HG02870 (cell line): ENCODE measurements around the gene MACROD2.

Experiments
- ATAC-seq: cut with Tn5 transposase; IDR thresholded peaks from one replicate; pipeline ENCODE4 v1.9.1; 2021; ENCODE audit warnings: mild to moderate bottlenecking, moderate library complexity; ENCODE audit not compliant: unreplicated experiment

The MACROD2 gene

DNA sequence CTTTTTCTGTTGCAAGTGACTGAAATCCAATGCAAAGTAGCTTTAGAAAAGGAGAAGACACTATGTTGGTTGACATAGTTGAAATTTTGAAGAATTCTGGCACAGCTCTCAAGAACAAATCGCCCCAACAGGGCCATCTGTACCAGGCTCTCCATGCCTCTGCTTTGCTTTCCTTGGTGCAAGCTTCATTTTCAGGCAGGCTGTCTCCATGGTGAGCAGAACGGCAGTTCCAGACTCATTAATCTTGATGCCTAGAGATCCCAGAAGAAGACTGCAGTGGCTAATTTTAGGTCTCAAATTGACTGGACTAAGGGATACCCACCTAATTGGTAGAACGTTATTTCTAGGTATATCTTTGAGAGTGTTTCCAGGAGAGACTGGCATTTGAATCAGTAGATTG, 1292.8 kb downstream of the MACROD2 start:
- no peak for ATAC-seq

GRCh38 chr20:15289337-15289736, 1294.0 kb downstream of the MACROD2 start:
- ATAC-seq: no peak

DNA sequence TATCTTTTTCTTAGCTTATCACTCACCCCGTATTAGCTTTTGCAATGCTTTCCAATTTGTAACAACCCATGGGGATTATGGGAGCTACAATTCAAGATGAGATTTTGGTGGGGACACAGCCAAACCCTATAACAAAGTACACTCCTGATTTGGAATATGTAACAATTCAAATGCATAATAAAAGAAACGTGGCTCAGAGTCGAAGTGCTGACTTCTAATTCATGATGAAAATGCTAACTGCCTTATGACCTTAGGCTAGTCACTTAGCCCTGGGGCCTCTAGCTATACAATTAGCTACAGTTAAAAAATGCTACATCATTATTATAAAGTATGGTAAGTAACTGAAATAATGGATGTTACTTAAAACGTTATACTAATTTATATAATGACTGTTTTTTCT, 1297.1 kb downstream of the MACROD2 start:
- no peak for ATAC-seq

- ATAC-seq: no peak
Measured at GRCh38 chr20:15296422-15296821, 1301.1 kb downstream of the MACROD2 start.

DNA sequence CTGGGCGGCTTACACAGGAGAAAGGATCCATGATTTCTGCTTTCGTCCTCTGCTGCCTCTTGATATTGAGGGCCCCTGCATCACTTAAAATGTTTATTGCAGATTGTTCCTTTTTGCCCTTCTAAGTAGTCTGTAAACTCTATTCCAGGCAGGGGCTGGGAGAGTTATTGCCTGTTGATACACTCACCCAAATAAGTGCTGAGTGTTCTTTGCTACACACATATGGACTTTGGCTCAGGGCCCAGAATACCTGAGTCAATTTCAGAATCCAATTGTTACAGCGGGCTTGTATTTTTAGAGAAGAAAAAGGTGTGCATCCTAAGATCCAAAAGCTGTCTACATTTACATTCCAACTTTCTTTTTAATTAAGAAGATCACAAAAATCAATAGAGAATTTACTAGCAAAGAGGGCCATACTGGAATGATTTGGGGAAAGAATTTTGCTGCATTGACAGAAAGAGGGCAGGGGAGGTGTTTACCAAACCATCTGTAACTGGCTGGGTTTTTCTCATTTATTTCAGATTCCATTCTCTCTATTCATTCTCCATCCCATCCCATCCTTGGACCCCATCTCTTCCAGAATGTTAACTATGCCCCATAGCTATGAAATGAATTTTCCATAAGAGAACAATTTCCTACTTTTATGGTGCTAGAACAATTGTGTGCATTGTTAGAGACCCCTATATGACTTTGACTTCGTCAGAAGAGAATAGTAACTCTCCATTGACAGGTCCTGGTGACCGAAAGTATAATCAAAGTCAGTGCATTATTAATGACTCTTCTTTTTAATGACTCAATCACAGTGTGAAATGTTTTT, 1302.0 kb downstream of the MACROD2 start:
- ATAC-seq: no peak

- no peak for ATAC-seq
Measured at GRCh38 chr20:15302075-15302474, 1306.8 kb downstream of the MACROD2 start.

DNA sequence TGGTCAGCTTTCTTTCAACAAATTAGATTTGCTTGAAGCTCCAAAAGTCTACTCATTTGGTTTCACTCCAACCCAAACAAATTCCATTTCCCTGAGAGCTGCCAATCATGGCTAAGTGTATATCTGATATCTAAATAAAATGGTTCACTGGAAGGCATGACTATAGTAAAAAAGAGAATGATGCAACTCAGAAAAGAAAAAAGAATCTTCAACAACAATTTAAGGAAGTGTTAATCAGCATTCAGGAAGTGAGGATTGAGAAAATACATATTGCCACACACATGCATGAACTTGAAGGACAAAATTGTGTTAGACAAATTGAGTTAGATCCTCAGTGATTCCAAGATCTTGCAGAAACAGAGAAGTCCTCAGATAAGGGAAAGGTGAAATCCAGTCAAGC, 1315.0 kb downstream of the MACROD2 start:
- ATAC-seq: no peak

- no peak for ATAC-seq
Measured at GRCh38 chr20:15316556-15316955, 1321.2 kb downstream of the MACROD2 start.

DNA sequence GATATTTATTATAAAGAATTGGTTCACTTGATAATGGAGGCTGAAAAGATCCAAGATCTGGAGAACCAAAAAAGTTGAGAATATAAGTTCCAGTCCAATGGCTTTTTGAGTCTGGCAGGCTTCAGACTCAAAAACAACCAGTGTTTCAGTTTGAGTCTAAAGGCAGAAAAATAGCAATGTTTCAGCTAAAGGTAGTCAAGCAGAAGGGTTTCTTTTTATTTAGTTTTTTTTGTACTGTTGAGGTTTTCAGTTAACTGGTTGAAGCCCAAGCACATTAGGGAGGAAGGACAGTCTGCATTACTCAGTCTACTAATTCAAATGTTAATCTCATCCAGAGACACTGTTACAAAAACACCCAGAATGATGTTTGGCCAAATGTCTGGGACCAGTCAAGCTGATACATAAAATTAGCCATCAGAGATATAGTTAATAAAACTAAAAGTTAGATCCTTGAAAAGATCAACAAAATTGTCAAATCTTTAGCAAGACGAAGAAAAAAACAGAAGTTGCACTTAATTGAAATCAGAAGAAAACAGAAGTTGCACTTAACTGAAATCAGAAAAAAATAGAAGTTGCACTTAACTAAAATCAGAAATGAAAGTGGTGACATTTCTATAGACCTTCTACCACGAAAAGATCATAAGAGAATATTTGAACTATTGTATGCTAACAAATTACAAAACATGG, 1322.4 kb downstream of the MACROD2 start:
- ATAC-seq: peak; percentile 83

DNA sequence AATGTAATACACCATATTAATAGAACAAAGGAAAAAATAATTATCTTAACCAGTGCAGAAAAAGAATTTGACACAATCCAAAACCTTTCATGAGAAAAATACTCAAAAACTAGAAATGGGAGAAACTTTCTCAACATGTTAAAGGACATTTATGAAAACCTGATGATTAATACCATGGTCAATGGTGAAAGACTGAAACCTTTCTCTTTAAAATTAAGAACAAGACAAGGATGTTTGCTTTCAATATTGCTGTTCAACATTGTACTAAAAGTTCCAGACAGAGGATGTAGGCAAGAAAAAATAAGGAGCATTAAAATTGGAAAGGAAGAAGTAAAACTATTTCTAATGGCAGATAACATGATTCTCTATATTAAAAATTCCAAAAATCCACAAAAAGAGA, 1323.4 kb downstream of the MACROD2 start:
- peak; percentile 39 for ATAC-seq

DNA sequence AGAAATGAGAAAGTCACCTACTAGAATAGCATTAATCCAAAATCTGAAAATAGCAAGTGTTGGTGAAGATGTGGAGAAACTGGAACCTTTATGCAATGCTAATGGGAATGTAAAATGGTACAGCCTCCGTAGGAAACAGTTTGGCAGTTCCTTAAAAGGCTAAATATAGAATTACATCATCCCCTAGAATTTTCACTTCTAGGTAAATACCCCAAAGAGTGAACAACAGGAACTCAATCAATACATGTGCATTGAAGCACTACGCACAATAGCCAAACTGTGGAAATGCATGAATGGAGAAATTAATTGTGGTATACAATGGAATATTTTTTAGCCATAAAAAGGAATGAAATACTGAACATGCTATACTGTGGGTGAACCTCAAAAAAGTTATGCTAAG, 1324.1 kb downstream of the MACROD2 start:
- ATAC-seq: no peak

DNA sequence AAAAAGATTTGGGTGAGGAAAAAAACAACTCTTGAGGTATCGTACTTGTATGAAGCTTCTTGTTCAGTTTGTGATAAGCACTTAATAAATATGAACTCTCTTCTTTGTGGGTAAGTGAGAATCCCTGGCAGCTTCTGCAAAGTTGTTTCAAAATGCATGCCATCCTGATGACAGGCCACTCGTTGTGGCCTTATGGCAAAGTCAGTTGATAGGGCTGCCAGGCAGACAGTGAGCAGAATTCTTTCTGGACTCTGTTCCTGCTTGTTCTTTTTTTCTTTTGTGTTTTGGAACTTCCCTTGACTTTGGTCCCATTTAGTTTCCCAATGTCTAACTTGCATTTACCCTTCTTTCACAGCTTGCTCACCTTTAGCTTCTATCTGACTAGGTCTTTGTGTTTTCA, 1325.6 kb downstream of the MACROD2 start:
- no peak for ATAC-seq

- ATAC-seq: no peak
Measured at GRCh38 chr20:15327123-15327522, 1331.8 kb downstream of the MACROD2 start.

DNA sequence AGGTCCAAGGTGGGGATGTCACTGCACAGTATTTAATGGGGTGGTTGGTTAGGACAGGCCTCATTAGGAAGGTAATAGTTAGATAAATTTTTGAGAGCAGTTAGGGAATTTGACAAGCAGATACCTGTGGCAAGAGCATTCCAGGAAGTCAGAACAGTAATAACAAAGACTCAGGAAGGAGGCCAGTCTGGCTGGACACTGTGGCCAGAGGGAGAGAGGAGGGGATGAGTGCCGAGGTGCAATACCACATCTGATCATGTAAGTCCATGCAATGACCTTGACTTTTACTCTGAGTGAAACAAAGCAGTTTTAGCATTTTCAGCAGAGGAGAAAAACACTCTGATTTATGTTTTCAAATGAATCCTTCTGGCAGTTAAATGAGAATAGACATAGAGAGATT, 1332.8 kb downstream of the MACROD2 start:
- no peak for ATAC-seq

- peak; percentile 78 for ATAC-seq
Measured at GRCh38 chr20:15332711-15333160, 1337.4 kb downstream of the MACROD2 start.

DNA sequence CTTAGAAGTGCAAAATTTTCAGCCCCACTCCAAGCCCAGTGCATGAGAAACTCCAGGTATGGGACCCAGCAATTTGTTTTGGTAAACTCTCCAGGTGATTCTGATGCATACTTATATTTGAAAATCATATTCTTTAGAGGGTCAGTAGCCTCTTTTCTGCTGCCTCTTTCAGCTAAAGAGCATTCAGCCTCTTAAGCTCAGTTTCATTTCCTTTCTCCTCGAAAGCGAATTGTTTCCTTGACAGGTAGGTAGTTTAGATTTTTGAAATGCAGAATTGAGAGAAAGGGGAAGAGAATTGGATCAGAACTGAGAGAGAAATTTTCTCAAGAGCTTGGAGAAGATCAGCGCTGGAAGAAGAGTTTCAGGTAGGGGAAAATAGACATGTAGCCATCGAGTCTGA, 1337.9 kb downstream of the MACROD2 start:
- ATAC-seq: peak; percentile 16

DNA sequence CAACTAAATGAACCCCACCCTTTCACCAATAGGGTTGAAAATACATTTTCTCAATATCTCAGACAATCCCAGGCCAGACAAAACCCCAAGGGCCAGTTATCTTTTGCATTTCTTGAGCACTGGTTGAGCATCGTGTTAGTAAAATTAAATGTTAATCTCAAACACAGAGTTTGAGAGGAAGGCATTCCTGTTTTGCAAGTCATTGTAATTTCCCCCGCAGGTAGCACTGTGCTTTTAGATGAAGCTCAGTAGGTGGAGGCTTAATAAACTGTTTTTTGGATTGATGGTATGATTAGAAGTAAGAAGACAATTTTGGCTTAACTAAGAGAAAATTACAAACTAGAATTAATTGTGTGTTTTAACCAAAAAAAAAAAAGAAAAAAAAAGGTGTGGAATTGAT, 1340.7 kb downstream of the MACROD2 start:
- ATAC-seq: no peak

GRCh38 chr20:15336536-15336935, 1341.2 kb downstream of the MACROD2 start:
- no peak for ATAC-seq

DNA sequence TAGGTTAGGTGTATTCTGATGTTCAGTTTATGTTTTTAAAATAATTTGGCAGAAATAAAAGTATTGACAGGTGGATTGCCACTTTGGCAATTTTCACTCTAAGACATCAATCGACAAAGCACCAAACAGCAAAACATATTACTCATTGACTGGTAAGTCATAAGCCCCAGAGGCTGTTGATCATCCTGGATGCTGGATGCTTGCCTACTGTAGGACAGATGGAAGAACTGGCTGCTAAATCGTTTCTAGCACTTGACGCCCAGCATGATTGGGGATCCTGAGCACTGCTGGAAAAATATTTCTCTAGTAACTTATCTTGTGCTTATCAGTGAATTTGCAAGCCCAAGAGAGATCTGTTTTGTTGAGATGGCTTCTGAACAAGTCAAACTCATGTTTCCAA, 1343.9 kb downstream of the MACROD2 start:
- ATAC-seq: no peak

DNA sequence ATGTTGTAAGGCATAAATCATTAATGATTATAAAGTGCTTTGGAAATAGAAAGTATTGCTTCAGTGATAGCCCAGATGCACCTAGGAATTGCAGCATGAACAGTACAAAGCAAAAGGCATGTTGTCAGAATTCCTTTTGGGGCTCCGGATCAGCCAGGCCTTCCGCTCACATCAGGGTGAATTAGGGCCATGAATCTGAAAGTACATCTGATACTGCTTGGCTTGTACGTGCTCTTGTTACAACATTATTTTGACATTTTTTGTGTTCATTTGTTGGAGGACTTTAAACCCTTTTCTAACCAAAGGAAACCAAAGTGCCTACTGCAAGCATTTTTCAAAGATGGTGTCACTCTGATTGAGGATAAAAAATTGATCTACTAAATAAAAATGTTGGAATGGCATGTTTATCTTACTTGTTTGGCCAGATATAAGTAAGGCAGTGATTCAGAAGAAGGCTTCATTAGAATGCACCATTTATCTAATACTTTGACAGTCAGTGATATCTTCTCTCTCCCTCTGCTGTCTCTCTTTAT, 1347.7 kb downstream of the MACROD2 start:
- ATAC-seq: no peak

- no peak for ATAC-seq
Measured at GRCh38 chr20:15345287-15345686, 1350.0 kb downstream of the MACROD2 start.

DNA sequence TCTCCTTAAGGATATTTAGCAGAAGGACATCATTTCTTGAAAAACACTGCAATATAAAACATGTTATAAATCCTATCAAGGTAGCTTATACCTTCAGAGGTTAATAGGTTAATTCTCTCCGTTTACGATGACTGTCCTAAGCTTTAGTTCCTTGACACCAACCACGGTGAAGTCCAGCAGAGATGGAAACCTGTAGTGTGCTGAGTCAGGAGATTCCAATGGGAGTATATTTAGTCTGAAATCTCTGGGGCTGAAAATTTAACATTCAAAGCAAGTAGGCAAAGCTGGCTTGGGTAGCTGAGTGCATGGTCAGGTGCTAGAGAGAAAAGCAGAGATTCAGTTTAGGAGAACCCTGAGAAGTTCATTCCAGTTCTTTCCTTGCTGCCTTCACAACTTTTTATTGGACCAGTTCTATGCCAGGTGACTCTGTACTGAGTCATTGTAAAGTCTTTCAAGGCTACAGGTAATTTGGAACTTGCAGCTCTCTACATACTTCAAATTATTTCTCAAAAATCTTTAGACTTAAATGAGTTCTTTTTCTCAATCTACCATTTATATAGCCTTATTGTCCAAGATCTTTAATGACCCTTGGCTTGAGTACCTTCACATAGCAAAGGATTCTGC, 1351.5 kb downstream of the MACROD2 start:
- ATAC-seq: no peak
